GM12864 (cell line): ENCODE measurements around the gene MAP3K4.
"Not testable (repeated sequence)": the region's sequence is repeated elsewhere in the genome, so short reads cannot be mapped to it uniquely, and the experiment has no call there.

Experiments used
- DNase-seq: peaks from one replicate; pipeline ENCODE4 v3.0.0-alpha.2; 2011; ENCODE audit warnings: low read depth
- H3K4me3 ChIP-seq: 2 replicates; pipeline ENCODE4 v1.5.1; 2011; ENCODE audit warnings: mild to moderate bottlenecking, low read depth, low read length, control low read depth
- CTCF ChIP-seq: IDR thresholded peaks from 2 replicates; pipeline ENCODE4 v1.5.1; 2011; ENCODE audit warnings: low read depth, mild to moderate bottlenecking, moderate library complexity, low read length, control low read depth, inconsistent platforms; ENCODE audit errors: missing control alignments

The MAP3K4 gene

GRCh38 chr6:160978141-160978901 is 13.2 kb upstream of the MAP3K4 start:
- H3K4me3 ChIP-seq: no peak overlapping the region
- TF ChIP-seq CTCF: no peak
- DNase-seq: no peak

- DNase-seq: no peak
- H3K4me3 ChIP-seq: no peak overlapping the region
- no peak for TF ChIP-seq CTCF
Measured at GRCh38 chr6:160979061-160979708, 12.4 kb upstream of the MAP3K4 start.

GRCh38 chr6:160983377-160983948 is 8.1 kb upstream of the MAP3K4 start:
- DNase-seq, H3K4me3 ChIP-seq: not testable (repeated sequence)

DNA sequence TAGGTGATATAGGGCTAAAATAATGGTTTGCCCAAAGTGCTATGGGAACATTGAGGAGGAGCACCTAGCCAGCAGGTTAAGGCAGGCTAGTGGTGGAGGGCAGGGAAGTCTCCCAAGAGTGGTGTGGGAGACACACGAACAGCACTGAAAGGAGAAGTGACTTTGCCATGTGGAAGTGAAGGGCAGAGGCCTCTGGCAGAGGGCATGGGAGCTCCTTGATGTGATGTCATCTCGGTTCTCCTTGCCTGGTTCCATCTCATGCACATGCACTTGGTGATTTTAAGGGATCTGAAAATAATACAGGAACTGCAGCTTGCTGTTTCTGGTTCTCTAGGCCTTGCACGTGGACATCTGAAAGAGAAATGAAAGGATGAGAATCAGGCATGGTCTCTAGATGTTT is 4.7 kb upstream of the MAP3K4 start:
- no peak overlapping the region for H3K4me3 ChIP-seq
- no peak for TF ChIP-seq CTCF
- DNase-seq: no peak

GRCh38 chr6:160987265-160987664 is 4.3 kb upstream of the MAP3K4 start:
- no peak for DNase-seq
- H3K4me3 ChIP-seq: no peak overlapping the region
- no peak for TF ChIP-seq CTCF

DNA sequence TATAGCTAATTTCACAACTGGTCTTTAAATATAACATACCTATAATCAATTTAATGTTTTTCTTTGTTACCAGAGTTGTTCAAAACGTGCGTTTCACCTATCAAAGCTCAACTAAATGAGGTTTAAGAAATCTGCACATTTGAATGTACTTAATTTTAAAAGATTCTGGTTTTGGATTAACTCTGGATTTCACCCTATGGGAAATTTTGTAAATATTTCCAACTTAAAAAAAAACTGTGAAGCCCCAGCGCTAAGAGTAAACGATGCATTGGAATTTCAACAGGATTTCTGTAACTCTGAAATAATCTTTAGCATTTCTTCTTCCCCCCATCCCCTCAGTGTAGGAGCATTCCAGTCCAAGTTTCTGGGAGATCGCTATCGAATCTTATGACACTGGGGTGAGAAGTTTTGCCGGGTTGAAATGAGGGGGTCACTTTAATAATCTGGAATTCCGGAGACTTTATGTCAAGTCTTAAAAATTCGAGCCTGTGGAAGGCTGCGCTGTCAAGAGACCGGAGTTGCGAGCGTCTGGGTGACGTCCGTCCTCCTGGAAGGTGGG is 643 bp upstream of the MAP3K4 start:
- DNase-seq: no peak
- TF ChIP-seq CTCF: no peak
- H3K4me3 ChIP-seq: peak overlapping the region; percentile 68
